ENCODE data around the gene NDST4. TPM values are rescaled to one million over a fixed set of nuclear protein-coding genes. Genes with fewer than 3 reads are reported as not detected.

The NDST4 gene
- total RNA-seq, 1 experiment from 2014 or later, result not detected

DNA sequence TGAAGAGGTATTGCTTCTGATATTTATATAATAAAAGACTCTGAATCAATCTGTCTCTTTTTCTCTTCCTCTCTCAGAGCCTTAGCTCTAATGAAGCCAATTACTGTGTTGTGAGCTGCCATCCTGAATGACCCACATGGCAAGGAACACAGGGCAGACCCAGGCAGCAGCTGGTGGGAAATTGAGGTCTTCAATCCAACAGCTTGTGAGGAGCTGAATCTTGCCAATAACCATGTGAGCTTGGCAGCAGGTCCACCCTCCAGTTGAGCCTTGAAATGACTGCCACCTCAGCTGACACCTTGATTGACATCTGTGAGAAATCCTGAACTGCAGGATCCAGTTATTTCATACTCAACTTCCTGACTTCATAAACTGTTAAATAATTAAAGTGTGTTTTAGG, 149.4 kb downstream of the NDST4 start:
- POLR2A ChIA-PET, result no interaction called here
- Histone ChIP-seq H3K9me2 (ENCODE audit: insufficient read depth) (no peaks in the 10 kb centered on the region), H4K20me1 (ENCODE audit: insufficient read depth) (no peaks in the 10 kb centered on the region), H3K27me3 (ENCODE audit: insufficient read depth, low read length) (no peaks in the 10 kb centered on the region), H3K79me2 (ENCODE audit: insufficient read depth, low read length) (no peaks in the 10 kb centered on the region), H3K9me3 (ENCODE audit: control insufficient read depth in 1 of 2, insufficient read depth in 1 of 2, low read depth in 1 of 2, low read length in 2 of 2) (no peaks in the 10 kb centered on the region), H2AFZ (ENCODE audit: low read depth, low read length, poor library complexity, severe bottlenecking) (no peak overlapping the region), H3K36me3 (ENCODE audit: control insufficient read depth in 1 of 2, insufficient read depth in 2 of 2, low read length in 2 of 2) (no peaks in the 10 kb centered on the region), H3K4me2 (ENCODE audit: low read length) (no peak overlapping the region), H3K4me3 (replicated peaks in 1 of 2; ENCODE audit: low read depth in 1 of 2, low read length in 2 of 2) (no peak overlapping the region), H3K9ac (ENCODE audit: low read length) (no peak overlapping the region), H3K4me1 (ENCODE audit: control insufficient read depth in 1 of 2, insufficient read depth in 2 of 2, low read length in 2 of 2) (no peaks in the 10 kb centered on the region), H3K27ac (ENCODE audit: low read depth, low read length) (no peak overlapping the region)
- no peak for DNase-seq (ENCODE audit: low read depth, low spot score)
- intact Hi-C loops (cut with micrococcal nuclease), result no loop called here
- ATAC-seq, result no peak
- CTCF ChIA-PET, result no interaction called here
- BruUV-seq (replicated peaks), result no TSS peak
- TF ChIP-seq SRF (IDR thresholded peaks at IDR 0.05; ENCODE audit: low read depth) (no peak), SIN3A (IDR thresholded peaks at IDR 0.05; ENCODE audit: low read depth) (no peak), CEBPB (IDR thresholded peaks at IDR 0.05; ENCODE audit: low read depth) (no peak), EZH2phosphoT487 (IDR thresholded peaks at IDR 0.05; ENCODE audit: borderline replicate concordance) (no peak), ZNF274 (IDR thresholded peaks at IDR 0.05; ENCODE audit: low read depth, low read length) (no peak), RAD21 (IDR thresholded peaks at IDR 0.05; ENCODE audit: low read depth) (no peak)
- TF ChIP-seq, protein P1, sequence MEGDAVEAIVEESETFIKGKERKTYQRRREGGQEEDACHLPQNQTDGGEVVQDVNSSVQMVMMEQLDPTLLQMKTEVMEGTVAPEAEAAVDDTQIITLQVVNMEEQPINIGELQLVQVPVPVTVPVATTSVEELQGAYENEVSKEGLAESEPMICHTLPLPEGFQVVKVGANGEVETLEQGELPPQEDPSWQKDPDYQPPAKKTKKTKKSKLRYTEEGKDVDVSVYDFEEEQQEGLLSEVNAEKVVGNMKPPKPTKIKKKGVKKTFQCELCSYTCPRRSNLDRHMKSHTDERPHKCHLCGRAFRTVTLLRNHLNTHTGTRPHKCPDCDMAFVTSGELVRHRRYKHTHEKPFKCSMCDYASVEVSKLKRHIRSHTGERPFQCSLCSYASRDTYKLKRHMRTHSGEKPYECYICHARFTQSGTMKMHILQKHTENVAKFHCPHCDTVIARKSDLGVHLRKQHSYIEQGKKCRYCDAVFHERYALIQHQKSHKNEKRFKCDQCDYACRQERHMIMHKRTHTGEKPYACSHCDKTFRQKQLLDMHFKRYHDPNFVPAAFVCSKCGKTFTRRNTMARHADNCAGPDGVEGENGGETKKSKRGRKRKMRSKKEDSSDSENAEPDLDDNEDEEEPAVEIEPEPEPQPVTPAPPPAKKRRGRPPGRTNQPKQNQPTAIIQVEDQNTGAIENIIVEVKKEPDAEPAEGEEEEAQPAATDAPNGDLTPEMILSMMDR (IDR thresholded peaks at IDR 0.05 in 2 of 3, conservative IDR thresholded peaks at IDR 0.05 in 1 of 3; ENCODE audit: borderline replicate concordance in 1 of 3, insufficient read depth in 1 of 3, low read depth in 2 of 3, low read length in 2 of 3), result no peak
- TF ChIP-seq, protein P2, sequence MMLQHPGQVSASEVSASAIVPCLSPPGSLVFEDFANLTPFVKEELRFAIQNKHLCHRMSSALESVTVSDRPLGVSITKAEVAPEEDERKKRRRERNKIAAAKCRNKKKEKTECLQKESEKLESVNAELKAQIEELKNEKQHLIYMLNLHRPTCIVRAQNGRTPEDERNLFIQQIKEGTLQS (IDR thresholded peaks at IDR 0.05), result no peak
- RAD21 ChIA-PET (ENCODE audit: low non-redundant PET in 1 of 2, low total read pairs in 2 of 2, uncharacterized antibody in 2 of 2, unreplicated experiment in 2 of 2), result no interaction called here

DNA sequence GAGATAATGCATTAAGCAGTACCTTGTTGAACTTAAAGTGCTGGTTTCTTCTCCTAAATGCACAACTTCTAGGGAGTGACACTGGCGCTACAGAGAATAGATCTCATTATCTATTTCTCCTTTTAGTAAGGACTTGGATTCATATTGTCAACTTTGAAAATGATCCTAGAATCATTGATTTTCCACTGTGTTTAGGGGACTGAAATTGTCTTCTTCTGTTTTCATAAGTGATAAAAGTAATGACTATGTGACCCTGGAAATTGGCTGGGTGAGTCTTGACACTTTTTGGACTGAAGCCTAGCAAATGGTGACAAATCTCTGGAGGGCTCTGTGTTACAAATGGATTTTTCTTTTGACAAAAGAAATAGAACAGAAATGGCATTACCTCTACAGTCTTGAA, 167.8 kb downstream of the NDST4 start:
- ChIA-PET POLR2A (no interaction called here), CTCF (no interaction called here), RAD21 (ENCODE audit: low non-redundant PET in 1 of 2, low total read pairs in 2 of 2, uncharacterized antibody in 2 of 2, unreplicated experiment in 2 of 2) (no interaction called here)
- Histone ChIP-seq H3K9me2 (ENCODE audit: insufficient read depth) (no peaks in the 10 kb centered on the region), H3K36me3 (ENCODE audit: control insufficient read depth in 1 of 2, insufficient read depth in 2 of 2, low read length in 2 of 2) (no peaks in the 10 kb centered on the region), H2AFZ (ENCODE audit: low read depth, low read length, poor library complexity, severe bottlenecking) (no peak overlapping the region), H3K4me3 (replicated peaks in 1 of 2; ENCODE audit: low read depth in 1 of 2, low read length in 2 of 2) (no peak overlapping the region), H4K20me1 (ENCODE audit: insufficient read depth) (no peaks in the 10 kb centered on the region), H3K27me3 (ENCODE audit: insufficient read depth, low read length) (no peaks in the 10 kb centered on the region), H3K79me2 (ENCODE audit: insufficient read depth, low read length) (no peaks in the 10 kb centered on the region), H3K9me3 (ENCODE audit: control insufficient read depth in 1 of 2, insufficient read depth in 1 of 2, low read depth in 1 of 2, low read length in 2 of 2) (no peaks in the 10 kb centered on the region), H3K27ac (ENCODE audit: low read depth, low read length) (no peak overlapping the region), H3K9ac (ENCODE audit: low read length) (no peak overlapping the region), H3K4me2 (ENCODE audit: low read length) (no peak overlapping the region), H3K4me1 (ENCODE audit: control insufficient read depth in 1 of 2, insufficient read depth in 2 of 2, low read length in 2 of 2) (no peaks in the 10 kb centered on the region)
- intact Hi-C loops (cut with micrococcal nuclease), result no loop called here
- no peak for ATAC-seq
- no TSS peak for BruUV-seq (replicated peaks)
- no peak for DNase-seq (ENCODE audit: low read depth, low spot score)
- TF ChIP-seq CEBPB (IDR thresholded peaks at IDR 0.05; ENCODE audit: low read depth) (no peak), ELF1 (IDR thresholded peaks at IDR 0.05; ENCODE audit: borderline replicate concordance, low read depth) (no peak), YY1 (IDR thresholded peaks at IDR 0.05; ENCODE audit: extremely low read depth, insufficient replicate concordance, low read depth, low read length) (no peak), RAD21 (IDR thresholded peaks at IDR 0.05; ENCODE audit: low read depth) (no peak), POLR2A (IDR thresholded peaks at IDR 0.05; ENCODE audit: borderline replicate concordance, extremely low read depth, insufficient read depth, insufficient read length) (no peak), JUND (IDR thresholded peaks at IDR 0.05) (no peak), POLR2AphosphoS5 (IDR thresholded peaks at IDR 0.05; ENCODE audit: low read depth, low read length) (no peak), SIN3A (IDR thresholded peaks at IDR 0.05; ENCODE audit: low read depth) (no peak)
- TF ChIP-seq, protein P3, sequence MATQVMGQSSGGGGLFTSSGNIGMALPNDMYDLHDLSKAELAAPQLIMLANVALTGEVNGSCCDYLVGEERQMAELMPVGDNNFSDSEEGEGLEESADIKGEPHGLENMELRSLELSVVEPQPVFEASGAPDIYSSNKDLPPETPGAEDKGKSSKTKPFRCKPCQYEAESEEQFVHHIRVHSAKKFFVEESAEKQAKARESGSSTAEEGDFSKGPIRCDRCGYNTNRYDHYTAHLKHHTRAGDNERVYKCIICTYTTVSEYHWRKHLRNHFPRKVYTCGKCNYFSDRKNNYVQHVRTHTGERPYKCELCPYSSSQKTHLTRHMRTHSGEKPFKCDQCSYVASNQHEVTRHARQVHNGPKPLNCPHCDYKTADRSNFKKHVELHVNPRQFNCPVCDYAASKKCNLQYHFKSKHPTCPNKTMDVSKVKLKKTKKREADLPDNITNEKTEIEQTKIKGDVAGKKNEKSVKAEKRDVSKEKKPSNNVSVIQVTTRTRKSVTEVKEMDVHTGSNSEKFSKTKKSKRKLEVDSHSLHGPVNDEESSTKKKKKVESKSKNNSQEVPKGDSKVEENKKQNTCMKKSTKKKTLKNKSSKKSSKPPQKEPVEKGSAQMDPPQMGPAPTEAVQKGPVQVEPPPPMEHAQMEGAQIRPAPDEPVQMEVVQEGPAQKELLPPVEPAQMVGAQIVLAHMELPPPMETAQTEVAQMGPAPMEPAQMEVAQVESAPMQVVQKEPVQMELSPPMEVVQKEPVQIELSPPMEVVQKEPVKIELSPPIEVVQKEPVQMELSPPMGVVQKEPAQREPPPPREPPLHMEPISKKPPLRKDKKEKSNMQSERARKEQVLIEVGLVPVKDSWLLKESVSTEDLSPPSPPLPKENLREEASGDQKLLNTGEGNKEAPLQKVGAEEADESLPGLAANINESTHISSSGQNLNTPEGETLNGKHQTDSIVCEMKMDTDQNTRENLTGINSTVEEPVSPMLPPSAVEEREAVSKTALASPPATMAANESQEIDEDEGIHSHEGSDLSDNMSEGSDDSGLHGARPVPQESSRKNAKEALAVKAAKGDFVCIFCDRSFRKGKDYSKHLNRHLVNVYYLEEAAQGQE (IDR thresholded peaks at IDR 0.05; ENCODE audit: low read depth), result no peak

All from HCT116 (cell line).